ENCODE measurements around the gene SKP2. TPM values are rescaled to one million over a fixed set of nuclear protein-coding genes. Genes with fewer than 3 reads are reported as not detected.
A peak's percentile ranks its signal among the peaks of the same experiment; 100 is the strongest.

The SKP2 gene
- total RNA-seq, 6 donors from 2014 or later = 7.7 to 16.8 (median 14.4) TPM

GRCh38 chr5:36155291-36155690 lies 3.4 kb downstream of the SKP2 start:
- DNase-seq (no peak), ATAC-seq (ENCODE audit: low FRiP score in 2 of 2) (no peak)
- H3K27ac ChIP-seq = no peak overlapping the region
- no peak for TF ChIP-seq CTCF (IDR thresholded peaks at IDR 0.05)
- no peak for TF ChIP-seq POLR2A (IDR thresholded peaks at IDR 0.05)
- no peak for TF ChIP-seq POLR2AphosphoS5 (IDR thresholded peaks at IDR 0.05)
- no peak for TF ChIP-seq EP300 (IDR thresholded peaks at IDR 0.05)
- no peak overlapping the region for H3K4me3 ChIP-seq
- H3K9me3 ChIP-seq = no peaks in the 10 kb centered on the region
- H3K4me1 ChIP-seq = peaks cover 21 to 44% (median 23%) of the 10 kb centered on the region in 4 donors
- 75 to 76% methylated on average over 7 of the region's 7 CpGs for WGBS, 2 donors
- H3K27me3 ChIP-seq = no peaks in the 10 kb centered on the region
- peaks cover 0 to 46% (median 7%) of the 10 kb centered on the region in 4 donors for H3K36me3 ChIP-seq

GRCh38 chr5:36156121-36156601 lies 4.2 kb downstream of the SKP2 start:
- DNase-seq (no peak), ATAC-seq (ENCODE audit: low FRiP score in 2 of 2) (no peak)
- peaks cover 0 to 49% (median 10%) of the 10 kb centered on the region in 4 donors for H3K36me3 ChIP-seq
- H3K27me3 ChIP-seq = no peaks in the 10 kb centered on the region
- H3K27ac ChIP-seq = peak overlapping the region in 1 of 4 donors; percentile 21
- H3K4me1 ChIP-seq = peaks cover 15 to 35% (median 16%) of the 10 kb centered on the region in 4 donors
- no peaks in the 10 kb centered on the region for H3K9me3 ChIP-seq
- 59 to 68% methylated on average over 4 of the region's 4 CpGs for WGBS, 2 donors
- TF ChIP-seq EP300 (IDR thresholded peaks at IDR 0.05) (no peak), POLR2AphosphoS5 (IDR thresholded peaks at IDR 0.05) (no peak)
- H3K4me3 ChIP-seq = no peak overlapping the region

GRCh38 chr5:36156619-36157018 lies 4.7 kb downstream of the SKP2 start:
- WGBS, 2 donors = 39 to 48% methylated on average over 1 of the region's 1 CpG
- Histone ChIP-seq H3K27me3 (no peaks in the 10 kb centered on the region), H3K4me1 (peaks cover 15 to 35% (median 16%) of the 10 kb centered on the region in 4 donors), H3K27ac (peak overlapping the region in 1 of 4 donors; percentile 21), H3K36me3 (peaks cover 0 to 54% (median 10%) of the 10 kb centered on the region in 4 donors), H3K4me3 (no peak overlapping the region), H3K9me3 (no peaks in the 10 kb centered on the region)
- ATAC-seq (ENCODE audit: low FRiP score in 2 of 2) = no peak
- DNase-seq = no peak
- TF ChIP-seq CTCF (IDR thresholded peaks at IDR 0.05) (no peak), EP300 (IDR thresholded peaks at IDR 0.05) (no peak), POLR2AphosphoS5 (IDR thresholded peaks at IDR 0.05) (no peak), POLR2A (IDR thresholded peaks at IDR 0.05) (no peak)

- DNase-seq (no peak), ATAC-seq (ENCODE audit: low FRiP score in 2 of 2) (no peak)
- Histone ChIP-seq H3K36me3 (peaks cover 0 to 69% (median 19%) of the 10 kb centered on the region in 4 donors), H3K27ac (no peak overlapping the region), H3K9me3 (no peaks in the 10 kb centered on the region), H3K27me3 (no peaks in the 10 kb centered on the region), H3K4me3 (no peak overlapping the region), H3K4me1 (peaks cover 7 to 25% (median 8%) of the 10 kb centered on the region in 4 donors)
- TF ChIP-seq EP300 (IDR thresholded peaks at IDR 0.05) = no peak
- TF ChIP-seq POLR2A (IDR thresholded peaks at IDR 0.05) = no peak
- no peak for TF ChIP-seq CTCF (IDR thresholded peaks at IDR 0.05)
- TF ChIP-seq POLR2AphosphoS5 (IDR thresholded peaks at IDR 0.05) = no peak
- 63 to 68% methylated on average over 2 of the region's 2 CpGs for WGBS, 2 donors
These were observed 6.2 kb downstream of the SKP2 start for GRCh38 chr5:36158144-36158543.

- H3K4me1 ChIP-seq = peaks cover 0 to 10% (median 0%) of the 10 kb centered on the region in 4 donors
- 89 to 90% methylated on average over 3 of the region's 3 CpGs for WGBS, 2 donors
- no peak overlapping the region for H3K27ac ChIP-seq
- TF ChIP-seq POLR2A (IDR thresholded peaks at IDR 0.05) (no peak), CTCF (IDR thresholded peaks at IDR 0.05) (no peak), POLR2AphosphoS5 (IDR thresholded peaks at IDR 0.05) (no peak), EP300 (IDR thresholded peaks at IDR 0.05) (no peak)
- H3K9me3 ChIP-seq = no peaks in the 10 kb centered on the region
- ATAC-seq (ENCODE audit: low FRiP score in 2 of 2) (no peak), DNase-seq (no peak)
- peaks cover 2 to 76% (median 28%) of the 10 kb centered on the region in 4 donors for H3K36me3 ChIP-seq
- no peaks in the 10 kb centered on the region for H3K27me3 ChIP-seq
- no peak overlapping the region for H3K4me3 ChIP-seq
These were observed 8.7 kb downstream of the SKP2 start for GRCh38 chr5:36160617-36161016.

All from upper lobe of left lung (tissue), 6 donors.